DND-41 (cell line): ENCODE measurements around the gene SMARCB1.

Experiments
- CTCF ChIP-seq: IDR thresholded peaks from 2 replicates; pipeline ENCODE4 v1.5.1; 2012; ENCODE audit warnings: borderline replicate concordance, low read length, moderate library complexity, mild to moderate bottlenecking; ENCODE audit not compliant: poor library complexity, severe bottlenecking; ENCODE audit errors: extremely low read depth
- EZH2 ChIP-seq: IDR thresholded peaks from 3 replicates; pipeline ENCODE4 v1.6.1; 2012; ENCODE audit warnings: borderline replicate concordance, low read depth, mild to moderate bottlenecking, moderate library complexity, low read length, inconsistent platforms; ENCODE audit not compliant: severe bottlenecking

- TF ChIP-seq CTCF (no peak), EZH2 (no peak)
These were observed 31.7 kb upstream of the SMARCB1 start for GRCh38 chr22:23754980-23755636.
